NB4 (cell line): ENCODE results near the gene TESPA1.

Experiments used
- DNase-seq: peaks from one replicate; pipeline ENCODE4 v3.0.0; 2010; ENCODE audit warnings: low read depth
- H3K4me3 ChIP-seq: one replicate; pipeline ENCODE4 v1.5.1; 2011; ENCODE audit warnings: mild to moderate bottlenecking, low read depth, low read length, moderate library complexity
- CTCF ChIP-seq: IDR thresholded peaks from one replicate; pipeline ENCODE4 v1.5.1; 2012; ENCODE audit warnings: low read depth, low read length
- MAX ChIP-seq: IDR thresholded peaks from 2 replicates; pipeline ENCODE4 v1.6.1; 2011; ENCODE audit warnings: low read depth, low read length
- MYC ChIP-seq: IDR thresholded peaks from 2 replicates; pipeline ENCODE4 v1.6.1; 2011; ENCODE audit warnings: low read depth, low read length
- POLR2A ChIP-seq: IDR thresholded peaks from 2 replicates; pipeline ENCODE4 v1.6.1; 2011; ENCODE audit warnings: mild to moderate bottlenecking; ENCODE audit not compliant: insufficient read length; ENCODE audit errors: extremely low read depth

TESPA1 gene

DNA sequence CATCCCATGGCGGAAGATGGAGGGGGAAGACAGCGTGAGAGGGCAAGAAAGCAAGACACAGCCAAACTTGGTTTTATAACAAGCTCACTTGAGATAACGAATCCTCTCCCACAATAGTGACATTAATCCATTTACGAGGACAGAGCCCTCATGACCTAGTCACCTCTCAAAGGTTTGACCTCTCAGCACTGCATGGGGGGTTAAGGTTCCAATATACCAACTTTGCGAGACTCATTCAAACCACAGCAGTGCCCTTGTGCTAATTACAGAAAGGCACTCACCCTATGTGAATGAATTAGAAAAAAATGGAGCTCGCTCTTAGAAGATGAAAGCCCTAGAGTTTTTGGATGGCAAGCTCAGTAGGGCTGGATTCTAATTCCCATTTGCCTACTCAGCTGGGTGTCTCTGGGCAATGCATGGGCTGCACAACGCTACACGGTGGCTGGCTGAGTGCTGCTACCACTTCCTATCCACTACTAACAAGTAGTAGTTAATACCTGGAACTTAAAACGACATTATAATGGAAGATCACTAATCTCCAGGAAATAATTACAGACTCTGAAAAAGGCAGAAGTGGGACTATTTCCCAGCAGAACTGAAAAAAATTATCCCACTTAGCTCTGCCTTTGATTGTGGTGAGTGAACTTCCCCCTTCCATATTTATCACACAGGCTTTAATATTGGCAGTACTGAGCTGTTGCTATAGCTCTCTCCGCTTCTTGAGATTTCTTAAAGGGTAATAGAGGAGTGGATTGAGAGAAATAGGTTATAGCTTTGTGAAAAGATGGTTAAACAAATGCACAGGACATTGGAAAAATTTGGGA lies 27.5 kb downstream of the TESPA1 start:
- no peak for DNase-seq
- TF ChIP-seq MYC (no peak), CTCF (no peak), POLR2A (no peak), MAX (no peak)
- no peak overlapping the region for H3K4me3 ChIP-seq

- no peak for DNase-seq
- TF ChIP-seq MAX = no peak
- TF ChIP-seq POLR2A = no peak
- no peak for TF ChIP-seq MYC
- TF ChIP-seq CTCF = no peak
These were observed 28.2 kb downstream of the TESPA1 start for GRCh38 chr12:54956322-54956721.

DNA sequence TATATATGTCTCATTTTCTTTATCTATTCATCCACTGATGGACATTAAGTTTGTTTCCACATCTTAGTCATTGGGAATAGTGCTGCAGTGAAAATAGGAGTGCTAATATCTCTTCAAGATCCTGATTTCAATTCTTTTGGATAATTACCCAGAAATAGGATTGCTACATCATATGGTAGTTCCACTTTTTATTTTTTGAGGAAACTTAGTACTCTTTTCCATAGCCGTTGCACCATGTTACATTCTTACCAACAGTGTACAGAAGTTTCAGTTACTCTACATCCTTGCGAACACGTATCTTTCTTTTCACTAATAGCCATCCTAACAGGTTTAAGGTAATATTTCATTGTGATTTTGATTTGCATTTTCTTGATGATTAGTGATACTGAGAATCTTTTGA lies 29.8 kb downstream of the TESPA1 start:
- DNase-seq = no peak
- no peak overlapping the region for H3K4me3 ChIP-seq
- TF ChIP-seq POLR2A (no peak), MYC (no peak), MAX (no peak), CTCF (no peak)

More at GRCh38 chr12:54956322-54956721, 28.2 kb downstream of the TESPA1 start:
- no peak overlapping the region for H3K4me3 ChIP-seq

- TF ChIP-seq POLR2A = no peak
- TF ChIP-seq CTCF = no peak
- TF ChIP-seq MYC = no peak
- no peak for TF ChIP-seq MAX
- DNase-seq = no peak
These were observed 30.3 kb downstream of the TESPA1 start for GRCh38 chr12:54954228-54954627.

DNA sequence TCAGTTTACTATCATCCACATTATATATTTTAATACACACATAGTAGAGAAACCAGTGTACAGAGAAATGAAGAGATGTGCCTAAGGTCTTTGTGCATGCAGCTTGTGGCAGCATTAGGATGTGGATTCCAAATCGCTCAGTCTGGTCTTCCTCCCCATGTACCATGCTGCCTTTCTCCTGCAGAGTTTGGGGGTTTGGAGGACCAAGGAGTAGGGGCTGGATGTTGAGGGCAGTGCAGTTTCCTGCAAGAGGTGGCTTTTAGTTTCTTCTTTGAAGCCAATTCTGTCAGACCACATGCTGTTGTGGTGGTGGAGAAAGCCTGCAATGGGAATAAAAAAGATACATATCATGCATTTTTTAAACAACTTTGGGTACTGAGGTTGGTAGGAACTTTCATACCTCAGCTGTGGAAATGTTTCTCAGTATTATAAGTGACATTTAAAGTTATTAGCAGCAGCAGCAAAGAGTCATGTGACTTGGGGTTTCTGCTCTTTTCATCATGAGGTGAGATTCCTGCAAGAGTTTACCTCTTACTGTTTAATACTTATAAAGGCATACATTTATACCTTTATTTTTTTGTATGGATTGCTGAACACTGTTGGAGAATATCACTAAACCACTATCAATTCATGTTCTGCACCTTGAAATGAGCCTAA lies 34.4 kb downstream of the TESPA1 start:
- TF ChIP-seq POLR2A (no peak), CTCF (no peak), MAX (no peak), MYC (no peak)
- no peak for DNase-seq
- H3K4me3 ChIP-seq = no peak overlapping the region

More at GRCh38 chr12:54954228-54954627, 30.3 kb downstream of the TESPA1 start:
- no peak overlapping the region for H3K4me3 ChIP-seq
